Pons (tissue), 1 donor: Measurements from ENCODE around the gene CFAP45.

ENCODE experiments used
- DNase-seq: peaks from one replicate; pipeline ENCODE4 v3.0.0-alpha.2; 2016; ENCODE audit warnings: low spot score

CFAP45 gene

GRCh38 chr1:159877695-159878444, 22.1 kb downstream of the CFAP45 start:
- no peak for DNase-seq

- DNase-seq: no peak
Measured at GRCh38 chr1:159873530-159874143, 26.3 kb downstream of the CFAP45 start.

GRCh38 chr1:159872891-159873290, 27.1 kb downstream of the CFAP45 start:
- no peak for DNase-seq

GRCh38 chr1:159870704-159871103, 29.3 kb downstream of the CFAP45 start:
- DNase-seq: no peak

- DNase-seq: no peak
Measured at GRCh38 chr1:159869607-159870006, 30.4 kb downstream of the CFAP45 start.

- DNase-seq: no peak
Measured at GRCh38 chr1:159869173-159869572, 30.8 kb downstream of the CFAP45 start.

- no peak for DNase-seq
Measured at GRCh38 chr1:159868766-159869165, 31.2 kb downstream of the CFAP45 start.

GRCh38 chr1:159867664-159868026, 32.3 kb downstream of the CFAP45 start:
- no peak for DNase-seq

- no peak for DNase-seq
Measured at GRCh38 chr1:159866905-159867663, 32.9 kb downstream of the CFAP45 start.

GRCh38 chr1:159866066-159866465, 33.9 kb downstream of the CFAP45 start:
- DNase-seq: no peak

- DNase-seq: no peak
Measured at GRCh38 chr1:159864262-159864661, 35.7 kb downstream of the CFAP45 start.

- no peak for DNase-seq
Measured at GRCh38 chr1:159862557-159862956, 37.4 kb downstream of the CFAP45 start, which contains the start of gene VSIG8. VSIG8 (minus strand) TSS chr1:159862657; CDS start chr1:159862521, 136 bp downstream.

- no peak for DNase-seq
Measured at GRCh38 chr1:159862031-159862430, 37.9 kb downstream of the CFAP45 start.

GRCh38 chr1:159861218-159861617, 38.7 kb downstream of the CFAP45 start:
- DNase-seq: no peak

- no peak for DNase-seq
Measured at GRCh38 chr1:159860456-159860855, 39.5 kb downstream of the CFAP45 start.

- DNase-seq: no peak
Measured at GRCh38 chr1:159859767-159860322, 40.1 kb downstream of the CFAP45 start.

GRCh38 chr1:159857889-159858288, 42.1 kb downstream of the CFAP45 start:
- no peak for DNase-seq

- DNase-seq: no peak
Measured at GRCh38 chr1:159856576-159856975, 43.4 kb downstream of the CFAP45 start.

- DNase-seq: no peak
Measured at GRCh38 chr1:159855709-159856108, 44.3 kb downstream of the CFAP45 start.

GRCh38 chr1:159854693-159855192, 45.2 kb downstream of the CFAP45 start:
- DNase-seq: peak; percentile 53

GRCh38 chr1:159854116-159854692, 45.8 kb downstream of the CFAP45 start:
- DNase-seq: peak; percentile 39
